IPS-15b (cell line): ENCODE measurements around the gene APC2.

Source experiments
- H3K27me3 ChIP-seq: one replicate; pipeline ENCODE4 v1.6.1; 2013; ENCODE audit warnings: low read length; ENCODE audit not compliant: control insufficient read depth, insufficient read depth
- H3K36me3 ChIP-seq: one replicate; pipeline ENCODE4 v1.6.1; 2013; ENCODE audit warnings: low read length; ENCODE audit not compliant: control insufficient read depth, insufficient read depth
- H3K4me1 ChIP-seq: one replicate; pipeline ENCODE4 v1.6.1; 2013; ENCODE audit warnings: mild to moderate bottlenecking, low read length; ENCODE audit not compliant: control insufficient read depth, insufficient read depth
- H3K4me3 ChIP-seq: one replicate; pipeline ENCODE4 v1.5.1; 2013; ENCODE audit warnings: low read depth, low read length
- H3K9ac ChIP-seq: one replicate; pipeline ENCODE4 v1.6.1; 2013; ENCODE audit warnings: low read depth, mild to moderate bottlenecking, low read length
- H3K9me3 ChIP-seq: one replicate; pipeline ENCODE4 v1.6.1; 2013; ENCODE audit warnings: mild to moderate bottlenecking, low read length; ENCODE audit not compliant: control insufficient read depth, insufficient read depth

Gene APC2, protein sequence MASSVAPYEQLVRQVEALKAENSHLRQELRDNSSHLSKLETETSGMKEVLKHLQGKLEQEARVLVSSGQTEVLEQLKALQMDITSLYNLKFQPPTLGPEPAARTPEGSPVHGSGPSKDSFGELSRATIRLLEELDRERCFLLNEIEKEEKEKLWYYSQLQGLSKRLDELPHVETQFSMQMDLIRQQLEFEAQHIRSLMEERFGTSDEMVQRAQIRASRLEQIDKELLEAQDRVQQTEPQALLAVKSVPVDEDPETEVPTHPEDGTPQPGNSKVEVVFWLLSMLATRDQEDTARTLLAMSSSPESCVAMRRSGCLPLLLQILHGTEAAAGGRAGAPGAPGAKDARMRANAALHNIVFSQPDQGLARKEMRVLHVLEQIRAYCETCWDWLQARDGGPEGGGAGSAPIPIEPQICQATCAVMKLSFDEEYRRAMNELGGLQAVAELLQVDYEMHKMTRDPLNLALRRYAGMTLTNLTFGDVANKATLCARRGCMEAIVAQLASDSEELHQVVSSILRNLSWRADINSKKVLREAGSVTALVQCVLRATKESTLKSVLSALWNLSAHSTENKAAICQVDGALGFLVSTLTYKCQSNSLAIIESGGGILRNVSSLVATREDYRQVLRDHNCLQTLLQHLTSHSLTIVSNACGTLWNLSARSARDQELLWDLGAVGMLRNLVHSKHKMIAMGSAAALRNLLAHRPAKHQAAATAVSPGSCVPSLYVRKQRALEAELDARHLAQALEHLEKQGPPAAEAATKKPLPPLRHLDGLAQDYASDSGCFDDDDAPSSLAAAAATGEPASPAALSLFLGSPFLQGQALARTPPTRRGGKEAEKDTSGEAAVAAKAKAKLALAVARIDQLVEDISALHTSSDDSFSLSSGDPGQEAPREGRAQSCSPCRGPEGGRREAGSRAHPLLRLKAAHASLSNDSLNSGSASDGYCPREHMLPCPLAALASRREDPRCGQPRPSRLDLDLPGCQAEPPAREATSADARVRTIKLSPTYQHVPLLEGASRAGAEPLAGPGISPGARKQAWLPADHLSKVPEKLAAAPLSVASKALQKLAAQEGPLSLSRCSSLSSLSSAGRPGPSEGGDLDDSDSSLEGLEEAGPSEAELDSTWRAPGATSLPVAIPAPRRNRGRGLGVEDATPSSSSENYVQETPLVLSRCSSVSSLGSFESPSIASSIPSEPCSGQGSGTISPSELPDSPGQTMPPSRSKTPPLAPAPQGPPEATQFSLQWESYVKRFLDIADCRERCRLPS (N-terminal part only)

DNA sequence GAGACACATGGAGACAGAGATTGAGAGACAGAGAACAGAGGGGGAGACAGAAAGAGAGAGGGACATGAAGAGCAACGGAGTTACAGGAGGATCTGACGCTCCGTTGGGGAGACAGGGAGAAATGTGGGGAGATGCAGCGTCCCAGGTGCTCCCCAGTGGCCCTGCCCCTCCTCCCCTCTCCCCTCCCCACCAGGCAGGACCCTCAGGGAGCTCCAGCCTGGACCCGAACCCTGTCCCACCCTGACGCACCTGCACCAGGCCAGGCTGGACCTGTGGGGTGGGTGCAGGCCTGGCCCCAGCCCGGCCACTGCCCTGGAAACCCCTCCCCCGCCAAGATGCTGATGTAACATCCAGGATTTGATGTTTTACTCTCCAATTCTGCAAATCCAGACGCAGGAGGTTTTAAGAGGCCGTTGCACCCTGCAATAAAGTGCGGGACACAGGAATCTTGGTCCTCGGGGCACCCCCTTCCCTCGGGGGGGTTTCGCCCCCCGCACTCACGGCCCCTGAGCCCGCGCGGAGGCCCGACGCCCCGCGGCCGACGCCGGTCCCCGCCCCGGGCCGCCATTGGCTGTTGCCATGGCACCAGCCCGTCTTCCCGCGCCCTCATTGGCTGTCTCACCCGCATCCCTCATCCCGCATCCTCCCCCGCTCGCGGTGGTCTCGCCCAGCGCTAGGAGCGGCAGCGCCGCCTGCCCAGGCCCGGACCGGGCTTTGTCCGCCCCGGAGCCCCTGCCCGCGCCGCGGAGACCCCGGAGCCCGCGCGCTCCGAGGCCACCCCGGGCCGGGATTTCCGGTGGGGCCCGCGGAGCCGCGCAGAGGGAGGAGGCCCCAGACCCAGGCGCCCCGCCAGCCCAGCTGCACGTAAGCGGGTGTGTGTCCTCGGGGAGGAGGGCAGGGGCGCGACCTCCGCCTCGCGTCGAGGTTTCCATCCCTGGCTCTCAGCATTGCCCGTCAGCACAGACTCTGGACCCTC is at the start of gene APC2:
Gene APC2, plus strand, starts transcription at position 655 of the 976 bp plus-strand sequence. CDS start 2,881 bp downstream, outside the sequence.
- peak within 1 kb of the TSS; percentile 39 for H3K4me3 ChIP-seq
- no peak within 1 kb of the TSS for H3K9ac ChIP-seq
- peaks cover 66% of the 10 kb centered on the region for H3K27me3 ChIP-seq

DNA sequence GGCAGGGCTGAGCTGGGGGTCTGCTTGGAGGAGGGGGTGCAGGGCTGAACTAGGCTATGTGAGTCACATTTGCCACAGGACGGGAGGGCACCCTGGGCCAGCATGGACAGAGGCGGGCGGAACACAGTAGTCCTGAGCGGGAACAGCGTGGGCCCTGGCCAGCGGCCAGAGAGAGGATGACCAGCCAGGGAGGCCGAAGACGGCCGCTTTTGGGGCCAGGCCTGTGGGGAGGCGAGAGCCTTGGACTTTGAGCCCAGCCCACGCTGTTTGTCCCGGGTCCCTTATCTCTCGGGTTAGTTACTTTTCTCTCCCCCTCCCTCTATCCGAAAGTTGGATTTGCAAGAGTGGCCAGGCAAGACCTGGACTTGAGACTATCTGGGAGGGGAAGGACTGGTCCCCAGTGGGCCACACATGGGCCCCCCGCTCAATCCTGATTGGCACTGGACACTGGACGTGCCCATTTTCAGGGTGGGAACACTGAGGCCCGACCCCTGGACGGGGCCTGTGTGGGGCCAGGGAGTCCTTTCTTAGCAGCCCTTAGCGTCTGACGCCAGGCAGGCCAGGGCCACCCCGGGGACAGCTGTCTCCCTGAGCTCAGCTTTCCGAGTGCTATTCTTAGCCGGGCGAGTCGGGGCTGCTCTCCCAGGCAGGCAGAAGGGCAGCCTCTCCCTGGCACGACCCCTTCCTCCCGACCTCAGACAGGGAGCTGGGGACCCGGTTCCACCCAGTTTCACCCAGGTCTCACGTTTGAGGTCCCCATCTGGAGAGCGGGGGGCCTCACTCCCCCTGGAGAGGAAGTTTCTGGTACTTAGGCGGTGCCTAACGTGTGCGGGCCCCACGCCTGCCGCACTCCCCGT is 49.4 kb upstream of the APC2 start:
- Histone ChIP-seq H3K4me1 (no peaks in the 10 kb centered on the region), H3K36me3 (peaks cover 6% of the 10 kb centered on the region), H3K4me3 (peak overlapping the region; percentile 52), H3K27me3 (no peaks in the 10 kb centered on the region), H3K9ac (no peak overlapping the region), H3K9me3 (no peaks in the 10 kb centered on the region)

More for the DNA sequence above, at the start of gene APC2:
- H3K36me3 ChIP-seq, result no peaks in the 10 kb centered on the region
- no peaks in the 10 kb centered on the region for H3K9me3 ChIP-seq
- no peaks in the 10 kb centered on the region for H3K4me1 ChIP-seq

DNA sequence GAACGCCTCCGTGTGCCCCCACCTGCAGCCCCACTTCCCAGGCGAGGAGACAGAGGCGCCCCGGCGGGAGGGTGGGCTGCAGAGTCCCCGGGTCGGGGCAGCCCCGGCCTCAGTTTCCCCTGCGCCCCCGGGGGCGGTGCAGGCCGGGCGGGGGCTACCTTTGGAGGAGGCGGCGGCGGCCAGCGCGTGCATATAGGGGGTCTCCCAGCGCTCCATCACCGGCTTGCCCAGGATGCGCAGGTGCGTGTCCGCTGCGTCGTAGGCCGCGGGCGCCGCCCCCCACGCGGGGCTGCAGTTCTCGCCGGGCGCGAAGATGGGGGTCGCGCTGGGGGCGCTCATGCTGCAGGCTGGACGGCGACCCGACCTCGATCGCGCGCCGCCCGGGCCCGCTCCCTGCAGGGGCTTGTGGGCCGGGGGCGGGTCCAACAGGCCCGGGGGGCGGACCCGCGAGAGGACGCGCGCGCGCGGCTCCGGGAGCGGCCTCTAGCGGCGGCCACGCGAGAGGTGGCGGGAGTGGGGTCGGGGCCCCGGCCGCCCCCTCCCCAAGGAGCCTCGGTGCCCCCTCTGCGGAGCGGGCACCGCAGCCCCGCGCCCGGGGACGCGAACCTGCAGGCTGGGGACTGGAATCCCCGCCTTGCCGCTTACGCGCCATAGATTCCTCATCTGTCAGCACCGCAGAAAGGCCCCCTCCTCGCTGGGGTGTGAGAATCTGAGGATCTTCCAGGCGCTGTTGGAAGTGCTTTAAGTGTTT is 48.6 kb upstream of the APC2 start, which contains the start of gene GAMT:
Gene GAMT, minus strand, starts transcription at position 405 of the 751 bp plus-strand sequence. Its CDS starts 66 bp downstream, at position 339.
- Histone ChIP-seq H3K4me1 (no peaks in the 10 kb centered on the region), H3K36me3 (peaks cover 6% of the 10 kb centered on the region), H3K9me3 (no peaks in the 10 kb centered on the region), H3K9ac (peak within 1 kb of the TSS; percentile 12), H3K4me3 (peak within 1 kb of the TSS; percentile 52), H3K27me3 (no peaks in the 10 kb centered on the region)

DNA sequence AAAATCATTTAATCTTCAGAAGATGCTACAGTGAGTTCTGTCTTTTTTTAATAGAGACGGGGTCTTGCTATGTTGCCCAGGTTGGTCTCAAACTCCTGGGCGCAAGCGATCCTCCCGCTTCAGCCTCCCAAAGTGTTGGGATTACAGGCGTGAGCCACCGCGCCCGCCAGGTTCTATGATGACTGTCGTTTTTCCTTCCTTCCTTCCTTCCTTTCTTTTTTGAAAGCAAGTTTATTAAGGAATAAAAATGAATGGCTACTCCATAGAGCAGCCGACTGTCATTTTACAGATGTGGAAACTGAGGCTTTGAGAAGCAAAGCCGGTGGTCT is 48.1 kb upstream of the APC2 start:
- no peaks in the 10 kb centered on the region for H3K4me1 ChIP-seq
- no peak overlapping the region for H3K9ac ChIP-seq
- no peaks in the 10 kb centered on the region for H3K27me3 ChIP-seq
- H3K9me3 ChIP-seq, result no peaks in the 10 kb centered on the region
- peak overlapping the region; percentile 52 for H3K4me3 ChIP-seq
- H3K36me3 ChIP-seq, result peaks cover 6% of the 10 kb centered on the region

DNA sequence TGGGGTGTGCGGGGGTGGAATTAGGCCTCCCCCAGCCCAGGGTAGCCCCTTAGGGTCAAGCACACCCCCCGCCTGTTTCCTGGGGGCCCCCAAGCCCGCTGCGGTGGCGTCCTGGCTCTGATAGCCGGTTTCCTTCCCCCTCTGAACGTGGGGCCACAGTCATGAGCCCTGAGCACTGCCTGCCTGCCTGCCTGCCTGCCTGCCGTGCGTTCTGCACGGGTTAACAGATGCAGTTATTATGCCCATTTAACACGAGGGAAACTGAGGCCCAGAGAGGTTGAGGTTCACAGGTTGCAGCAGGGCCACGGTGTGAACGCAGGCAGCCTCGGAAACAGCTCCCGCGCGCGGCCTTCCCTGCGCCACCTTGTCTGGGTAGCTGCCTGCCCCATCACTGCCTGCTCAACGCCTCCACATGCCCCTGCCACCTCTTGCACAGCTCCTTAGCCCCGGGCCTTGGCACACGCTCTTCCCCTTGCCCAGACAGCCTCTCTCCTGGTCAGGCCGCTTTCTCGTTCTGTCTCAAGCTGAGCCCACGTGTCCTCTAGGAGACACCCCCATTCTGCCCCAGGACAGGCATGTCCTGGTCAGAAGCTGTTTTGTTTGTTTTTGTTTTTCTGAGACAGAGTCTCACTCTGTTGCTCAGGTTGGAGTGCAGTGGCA is 47.4 kb upstream of the APC2 start:
- Histone ChIP-seq H3K27me3 (no peaks in the 10 kb centered on the region), H3K36me3 (peaks cover 6% of the 10 kb centered on the region), H3K9ac (no peak overlapping the region), H3K4me1 (no peaks in the 10 kb centered on the region), H3K9me3 (no peaks in the 10 kb centered on the region), H3K4me3 (no peak overlapping the region)

DNA sequence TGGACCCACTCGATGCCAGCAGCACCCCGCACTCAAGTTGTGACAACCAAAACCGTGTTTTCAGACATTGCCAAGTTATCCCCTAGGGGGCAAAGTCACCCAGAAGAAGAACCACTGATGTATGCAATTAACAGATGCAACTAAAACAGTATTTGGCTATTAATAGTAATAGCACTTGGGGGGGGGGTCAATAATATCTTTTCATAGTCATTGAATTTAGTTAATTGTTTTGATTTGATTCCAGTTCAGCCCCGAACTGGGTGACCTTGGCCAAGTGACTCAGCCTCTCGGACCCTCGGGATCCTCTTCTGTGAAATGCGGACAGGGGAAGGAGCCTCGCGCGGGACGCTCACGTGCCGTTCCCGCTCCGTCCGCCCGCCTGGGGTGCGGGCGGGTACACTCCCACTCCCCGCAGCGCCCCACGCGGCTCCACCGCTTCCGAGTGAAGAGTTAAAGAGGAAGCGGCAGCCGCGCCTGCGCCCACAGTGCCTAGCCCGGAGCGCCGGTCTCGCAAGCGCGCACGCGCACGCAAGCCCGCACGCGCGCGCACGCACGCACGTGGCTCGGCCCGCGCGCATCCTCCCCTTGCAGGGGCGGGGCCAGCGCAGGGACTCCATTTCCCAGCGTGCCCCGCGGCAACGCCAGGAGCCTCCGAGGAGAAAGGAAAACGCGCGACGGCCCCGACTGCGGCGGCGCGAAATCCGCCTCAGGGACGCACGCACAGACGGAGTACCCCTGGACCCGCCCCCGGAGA is 43.0 kb upstream of the APC2 start:
- Histone ChIP-seq H3K27me3 (no peaks in the 10 kb centered on the region), H3K4me1 (peaks cover 4% of the 10 kb centered on the region), H3K4me3 (peak overlapping the region; percentile 82), H3K9me3 (no peaks in the 10 kb centered on the region), H3K36me3 (peaks cover 25% of the 10 kb centered on the region), H3K9ac (no peak overlapping the region)

DNA sequence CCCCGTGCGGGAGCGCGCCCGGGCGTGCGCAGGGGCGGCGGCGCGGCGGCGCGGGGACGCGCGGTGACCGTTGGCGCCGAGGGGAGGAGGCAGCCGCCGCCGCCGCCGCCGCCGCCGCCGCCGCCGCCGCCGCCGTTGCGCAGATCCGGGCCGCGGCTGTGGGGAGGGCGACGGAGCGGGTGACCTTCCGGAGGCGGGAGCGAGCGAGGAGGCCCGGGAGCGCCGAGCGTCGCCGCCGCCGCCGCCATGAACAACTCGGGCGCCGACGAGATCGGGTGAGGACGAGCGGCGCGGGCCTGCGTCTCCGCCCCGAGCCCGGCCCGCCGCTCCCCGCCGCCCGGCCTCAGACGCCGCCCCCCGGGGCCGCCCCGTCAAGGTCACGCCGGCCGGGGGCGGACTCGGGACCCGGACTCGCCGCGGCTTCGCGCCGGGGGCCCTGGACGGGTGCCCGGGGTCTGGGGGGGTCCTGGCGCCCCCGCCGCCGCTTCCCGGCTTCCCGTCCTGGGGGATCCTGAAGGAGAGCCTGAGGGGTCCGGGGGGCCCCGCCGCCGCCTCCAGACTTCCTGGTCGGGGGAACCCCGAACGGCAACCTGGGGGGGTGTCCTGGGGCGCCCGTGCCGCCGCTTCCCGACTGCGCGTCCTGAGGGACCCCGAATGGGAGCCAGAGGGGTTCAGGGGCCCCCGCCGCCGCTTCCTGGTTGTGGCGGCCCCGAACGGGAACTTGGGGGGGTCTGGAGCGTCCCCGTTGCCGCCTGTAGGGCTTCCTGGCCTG is 42.2 kb upstream of the APC2 start, which contains the start of gene DAZAP1:
Gene DAZAP1, plus strand, starts transcription at position 59 of the 772 bp plus-strand sequence. Its CDS starts 188 bp downstream, at position 247.
- Histone ChIP-seq H3K4me3 (peak within 1 kb of the TSS; percentile 86), H3K9me3 (no peaks in the 10 kb centered on the region), H3K27me3 (no peaks in the 10 kb centered on the region), H3K9ac (peak within 1 kb of the TSS; percentile 94), H3K4me1 (peaks cover 4% of the 10 kb centered on the region), H3K36me3 (peaks cover 27% of the 10 kb centered on the region)

DNA sequence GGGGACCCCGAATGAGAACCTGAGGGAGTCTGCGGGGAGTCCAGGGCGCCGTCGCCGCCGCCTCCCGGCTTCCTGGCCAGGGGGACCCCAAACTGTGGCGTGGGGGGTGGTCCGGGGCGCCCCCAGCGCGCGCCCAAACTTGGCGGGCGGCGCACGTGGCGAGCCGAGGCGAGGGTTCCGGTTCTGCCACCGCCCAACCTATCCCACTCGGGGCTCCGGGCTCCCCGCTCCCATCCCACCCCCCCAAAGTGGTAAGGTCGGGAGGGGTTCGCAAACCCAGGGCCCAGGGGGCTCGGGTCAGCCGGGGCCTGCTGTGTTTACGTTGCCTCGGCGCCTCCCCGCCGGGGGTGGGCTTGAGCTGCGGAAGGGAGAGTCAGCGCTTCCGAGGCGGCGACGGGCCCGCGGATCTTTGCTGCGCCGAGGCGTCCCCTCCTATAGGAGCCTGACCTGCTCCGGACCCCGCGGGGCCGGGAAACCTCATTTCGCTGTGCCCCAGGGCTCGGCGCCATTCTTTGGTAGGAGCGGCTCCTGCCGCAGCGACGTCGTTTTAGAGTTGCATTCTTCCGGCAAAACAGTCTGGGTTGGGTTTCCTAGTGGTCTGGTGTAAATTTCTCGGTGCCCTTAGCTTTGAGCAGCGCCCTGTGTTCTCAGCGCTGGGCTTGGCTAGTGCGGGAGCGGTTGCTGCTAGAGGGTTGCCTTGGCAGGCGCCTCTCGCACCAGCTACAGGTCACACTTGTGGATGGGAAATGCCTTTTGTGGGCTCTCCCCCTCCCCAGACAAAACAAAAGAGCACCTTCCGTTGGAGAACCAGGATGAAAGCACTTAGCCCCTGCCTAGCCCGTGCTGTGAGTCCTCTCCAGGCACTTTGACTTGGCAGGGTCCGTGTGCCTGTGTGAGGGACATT is 41.4 kb upstream of the APC2 start:
- Histone ChIP-seq H3K9me3 (no peaks in the 10 kb centered on the region), H3K4me3 (peak overlapping the region; percentile 86), H3K9ac (peak overlapping the region; percentile 94), H3K4me1 (peaks cover 4% of the 10 kb centered on the region), H3K27me3 (no peaks in the 10 kb centered on the region), H3K36me3 (peaks cover 36% of the 10 kb centered on the region)
